ENCODE results near the gene RALGPS1.

DNA sequence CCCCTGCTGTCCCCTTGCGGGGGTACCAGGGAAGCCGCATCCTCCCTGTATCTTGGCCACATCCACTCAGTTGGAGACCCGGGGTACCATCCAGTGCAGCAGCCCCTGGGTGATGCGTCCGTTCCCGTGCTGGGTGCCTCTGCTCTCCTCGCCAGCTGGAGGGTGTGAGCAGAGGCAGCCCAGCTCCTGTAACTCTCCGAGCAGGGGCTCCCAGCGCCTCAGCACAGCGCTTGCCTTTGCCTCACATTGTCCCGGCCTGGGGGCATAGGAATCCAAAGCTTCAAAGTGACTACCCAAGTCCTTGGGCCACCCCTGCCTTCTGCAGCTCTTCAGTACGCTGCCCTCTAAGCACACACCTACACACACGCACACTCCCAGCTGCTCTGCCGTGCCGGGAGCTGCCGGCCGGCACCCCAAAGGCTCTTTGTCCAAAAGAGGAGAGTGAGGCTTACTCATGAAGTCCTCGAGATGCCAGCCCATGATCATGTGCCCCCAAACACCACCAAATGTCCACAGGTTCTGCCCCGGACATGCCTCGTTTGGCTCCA lies 207.1 kb downstream of the RALGPS1 start:
- no peak for TF ChIP-seq SUZ12 (IDR thresholded peaks at IDR 0.05; ENCODE audit: low read length)
- no peak for TF ChIP-seq CREB1 (IDR thresholded peaks at IDR 0.05)
- TF ChIP-seq, protein P1, sequence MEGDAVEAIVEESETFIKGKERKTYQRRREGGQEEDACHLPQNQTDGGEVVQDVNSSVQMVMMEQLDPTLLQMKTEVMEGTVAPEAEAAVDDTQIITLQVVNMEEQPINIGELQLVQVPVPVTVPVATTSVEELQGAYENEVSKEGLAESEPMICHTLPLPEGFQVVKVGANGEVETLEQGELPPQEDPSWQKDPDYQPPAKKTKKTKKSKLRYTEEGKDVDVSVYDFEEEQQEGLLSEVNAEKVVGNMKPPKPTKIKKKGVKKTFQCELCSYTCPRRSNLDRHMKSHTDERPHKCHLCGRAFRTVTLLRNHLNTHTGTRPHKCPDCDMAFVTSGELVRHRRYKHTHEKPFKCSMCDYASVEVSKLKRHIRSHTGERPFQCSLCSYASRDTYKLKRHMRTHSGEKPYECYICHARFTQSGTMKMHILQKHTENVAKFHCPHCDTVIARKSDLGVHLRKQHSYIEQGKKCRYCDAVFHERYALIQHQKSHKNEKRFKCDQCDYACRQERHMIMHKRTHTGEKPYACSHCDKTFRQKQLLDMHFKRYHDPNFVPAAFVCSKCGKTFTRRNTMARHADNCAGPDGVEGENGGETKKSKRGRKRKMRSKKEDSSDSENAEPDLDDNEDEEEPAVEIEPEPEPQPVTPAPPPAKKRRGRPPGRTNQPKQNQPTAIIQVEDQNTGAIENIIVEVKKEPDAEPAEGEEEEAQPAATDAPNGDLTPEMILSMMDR (IDR thresholded peaks at IDR 0.05; ENCODE audit: control extremely low read depth in 1 of 3, insufficient read depth in 1 of 3, low read depth in 1 of 3, low read length in 3 of 3): no peak
- TF ChIP-seq TBP (IDR thresholded peaks at IDR 0.05; ENCODE audit: low read depth, low read length): no peak
- no peak for TF ChIP-seq KDM1A (IDR thresholded peaks at IDR 0.05; ENCODE audit: borderline replicate concordance, low read length)
- no peak for TF ChIP-seq EP300 (IDR thresholded peaks at IDR 0.05; ENCODE audit: borderline replicate concordance in 1 of 2, low read depth in 2 of 2, low read length in 2 of 2)
- TF ChIP-seq, protein P2, sequence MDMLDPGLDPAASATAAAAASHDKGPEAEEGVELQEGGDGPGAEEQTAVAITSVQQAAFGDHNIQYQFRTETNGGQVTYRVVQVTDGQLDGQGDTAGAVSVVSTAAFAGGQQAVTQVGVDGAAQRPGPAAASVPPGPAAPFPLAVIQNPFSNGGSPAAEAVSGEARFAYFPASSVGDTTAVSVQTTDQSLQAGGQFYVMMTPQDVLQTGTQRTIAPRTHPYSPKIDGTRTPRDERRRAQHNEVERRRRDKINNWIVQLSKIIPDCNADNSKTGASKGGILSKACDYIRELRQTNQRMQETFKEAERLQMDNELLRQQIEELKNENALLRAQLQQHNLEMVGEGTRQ (IDR thresholded peaks at IDR 0.05; ENCODE audit: low read length): 0 out of 2 replicates have a peak, but pooled peaks have one; percentile 1
- TF ChIP-seq SIN3A (conservative IDR thresholded peaks at IDR 0.05 in 1 of 2, IDR thresholded peaks at IDR 0.05 in 1 of 2; ENCODE audit: low read depth in 1 of 2, low read length in 2 of 2): peak in 1 of 2 experiments; percentile 45; a peak in 1 of 4 replicates
- TF ChIP-seq SIX5 (IDR thresholded peaks at IDR 0.05; ENCODE audit: low read depth, low read length): no peak
- no peak for TF ChIP-seq ZNF274 (IDR thresholded peaks at IDR 0.05; ENCODE audit: borderline replicate concordance, extremely low read depth, low read length)
- TF ChIP-seq POLR2AphosphoS5 (IDR thresholded peaks at IDR 0.05; ENCODE audit: low read depth, low read length): no peak

Measured in H1 (cell line).